GM18861 (cell line): ENCODE results near the gene PTPRT.
"Not testable (repeated sequence)": the region's sequence is repeated elsewhere in the genome, so short reads cannot be mapped to it uniquely, and the experiment has no call there.

Experiments
- ATAC-seq: cut with Tn5 transposase; IDR thresholded peaks from one replicate; pipeline ENCODE4 v1.9.1; 2021; ENCODE audit not compliant: unreplicated experiment

The PTPRT gene

DNA sequence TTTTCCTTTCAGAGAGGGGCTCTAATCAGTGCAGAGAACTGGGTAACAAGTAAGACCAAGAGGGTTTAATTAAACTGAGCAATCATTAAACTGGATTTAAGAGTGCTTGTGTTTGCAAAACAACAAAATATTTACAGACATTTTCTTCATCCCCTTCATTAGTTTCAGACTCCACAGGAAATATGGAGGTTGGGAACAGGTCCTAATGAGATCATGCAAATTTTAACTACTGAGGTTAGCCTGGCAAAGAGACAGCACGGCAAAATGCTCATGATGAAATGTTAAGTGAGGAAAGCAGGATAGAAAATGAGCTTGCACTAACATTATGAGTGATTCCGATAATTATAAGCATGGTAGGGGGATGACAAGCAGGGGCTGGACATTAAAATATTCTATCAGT is 268.9 kb downstream of the PTPRT start:
- ATAC-seq: no peak

DNA sequence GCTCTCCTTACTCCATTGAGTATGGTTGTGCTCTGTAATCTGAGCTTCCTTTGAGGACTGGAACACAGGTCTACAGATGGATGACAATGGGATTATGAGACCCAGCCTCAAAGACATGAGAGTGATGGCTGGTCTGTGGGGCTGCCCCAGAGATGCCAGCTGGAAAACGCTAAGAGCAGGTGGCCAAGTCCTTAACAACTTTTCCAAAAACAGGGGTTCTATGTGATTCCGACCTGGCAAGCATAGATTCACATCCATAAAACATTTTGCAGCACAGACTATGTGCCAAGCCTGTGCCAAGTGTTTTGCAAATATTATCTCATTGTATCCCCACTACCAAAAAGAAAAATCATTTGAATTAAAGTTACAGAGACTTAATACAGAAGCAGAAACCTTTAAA is 270.4 kb downstream of the PTPRT start:
- no peak for ATAC-seq

DNA sequence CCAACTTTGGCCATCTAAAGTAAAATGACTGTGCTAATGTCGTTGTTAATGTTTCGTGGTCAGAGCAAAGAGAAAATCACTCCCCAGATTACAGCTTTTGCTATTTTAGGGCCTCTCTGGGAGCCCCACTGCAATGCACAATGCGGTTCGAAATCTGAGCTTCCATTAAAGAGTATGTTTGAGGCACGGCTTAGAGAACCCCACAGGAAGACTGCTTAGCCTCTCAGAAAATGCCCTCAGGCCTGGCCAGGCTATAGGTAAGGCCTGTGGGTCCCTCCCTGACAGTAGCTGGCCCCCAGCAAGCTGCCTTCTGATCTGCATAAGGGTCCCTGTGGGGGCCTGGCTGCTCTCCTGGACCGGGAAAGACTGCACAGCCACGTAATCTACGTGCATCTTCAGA is 274.6 kb downstream of the PTPRT start:
- ATAC-seq: no peak

DNA sequence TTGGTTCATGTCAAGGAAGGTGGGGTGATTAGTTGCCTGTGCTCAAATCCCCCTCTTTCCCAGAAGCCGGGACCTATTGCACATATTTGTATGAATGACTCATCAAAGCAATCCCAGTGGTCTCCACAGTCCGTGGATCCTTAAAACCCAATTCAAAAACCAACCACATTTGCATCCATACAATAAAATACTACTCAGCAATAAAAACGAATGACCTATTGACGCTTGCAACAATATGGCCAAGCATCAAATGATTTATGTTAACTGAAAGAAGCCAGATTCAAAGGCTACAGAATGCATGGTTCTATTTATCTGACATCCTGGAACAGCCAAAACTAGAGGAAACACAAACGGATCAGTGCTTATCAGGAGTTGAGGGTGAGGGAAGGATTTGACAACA is 275.4 kb downstream of the PTPRT start:
- no peak for ATAC-seq

DNA sequence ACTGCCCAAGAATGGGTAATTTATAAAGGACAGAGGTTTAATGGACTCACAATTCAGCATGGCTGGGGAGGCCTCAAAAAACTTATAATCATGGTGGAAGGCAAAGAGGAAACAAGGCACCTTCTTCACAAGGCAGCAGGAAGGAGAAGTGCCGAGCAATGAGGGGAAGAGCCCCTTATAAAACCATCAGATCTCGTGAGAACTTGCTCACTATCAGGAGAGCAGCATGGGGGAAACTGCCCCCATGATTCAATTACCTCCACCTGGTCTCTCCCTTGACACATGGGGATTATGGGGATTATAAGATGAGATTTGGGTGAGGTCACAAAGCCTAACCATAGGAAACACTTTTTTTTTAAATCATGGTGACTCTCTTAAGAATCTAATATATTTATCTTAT is 278.9 kb downstream of the PTPRT start:
- not testable (repeated sequence) for ATAC-seq

DNA sequence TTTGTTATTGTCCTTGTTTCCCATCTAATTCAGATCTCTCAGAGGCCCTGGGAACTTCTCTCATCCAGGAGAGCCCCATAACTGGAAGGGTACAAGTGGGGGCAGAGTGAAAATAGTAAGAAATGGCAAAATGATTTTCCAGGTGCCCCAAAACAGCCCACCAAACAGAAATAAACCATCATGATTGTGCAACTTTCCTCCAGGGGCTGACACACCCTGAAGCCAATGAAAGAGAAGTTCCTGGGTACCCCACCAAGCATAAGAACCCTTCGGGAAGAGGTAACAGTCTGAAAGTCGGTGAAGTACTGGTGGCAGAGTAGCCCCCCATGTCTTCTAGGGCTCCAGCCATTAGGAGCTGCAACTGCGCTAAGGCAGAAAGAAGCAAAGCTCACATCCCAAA is 282.0 kb downstream of the PTPRT start:
- ATAC-seq: no peak

DNA sequence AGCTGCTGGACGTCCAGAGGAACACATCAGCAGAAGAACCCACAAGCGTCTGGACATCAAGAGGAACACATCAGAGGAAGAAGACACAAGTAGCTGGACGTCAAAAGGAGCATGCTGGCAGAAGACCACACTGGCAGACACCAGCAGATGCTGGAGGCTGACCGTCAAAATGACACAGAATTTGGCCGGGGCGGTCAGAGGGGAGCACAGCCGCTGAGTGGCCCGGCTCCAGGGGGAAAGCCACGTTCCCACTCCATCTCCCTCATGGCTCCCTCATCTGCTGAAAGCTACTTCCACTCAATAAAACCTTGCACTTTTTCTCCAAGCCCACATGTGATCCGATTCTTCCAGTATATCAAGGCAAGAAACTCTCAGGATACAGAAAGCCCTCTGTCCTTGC is 283.6 kb downstream of the PTPRT start:
- ATAC-seq: no peak

DNA sequence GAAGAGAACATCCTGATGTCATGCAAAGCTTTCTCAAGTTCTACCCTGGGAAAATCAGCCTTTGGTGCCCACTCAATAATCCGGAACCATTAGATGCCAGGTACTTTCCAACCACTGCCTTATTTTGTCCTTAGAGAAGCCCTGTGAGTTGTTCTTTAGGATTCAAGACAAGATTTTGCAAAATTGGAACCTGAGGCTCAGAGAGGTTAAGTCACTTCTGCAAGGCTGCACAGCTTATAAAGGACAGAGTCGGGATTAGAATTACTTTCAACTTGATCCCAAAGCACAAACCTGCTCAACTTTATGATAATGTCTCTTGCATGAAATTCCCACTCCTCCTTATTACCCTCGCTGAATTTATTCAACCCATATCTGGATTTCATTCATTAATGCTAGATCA is 287.2 kb downstream of the PTPRT start:
- no peak for ATAC-seq

DNA sequence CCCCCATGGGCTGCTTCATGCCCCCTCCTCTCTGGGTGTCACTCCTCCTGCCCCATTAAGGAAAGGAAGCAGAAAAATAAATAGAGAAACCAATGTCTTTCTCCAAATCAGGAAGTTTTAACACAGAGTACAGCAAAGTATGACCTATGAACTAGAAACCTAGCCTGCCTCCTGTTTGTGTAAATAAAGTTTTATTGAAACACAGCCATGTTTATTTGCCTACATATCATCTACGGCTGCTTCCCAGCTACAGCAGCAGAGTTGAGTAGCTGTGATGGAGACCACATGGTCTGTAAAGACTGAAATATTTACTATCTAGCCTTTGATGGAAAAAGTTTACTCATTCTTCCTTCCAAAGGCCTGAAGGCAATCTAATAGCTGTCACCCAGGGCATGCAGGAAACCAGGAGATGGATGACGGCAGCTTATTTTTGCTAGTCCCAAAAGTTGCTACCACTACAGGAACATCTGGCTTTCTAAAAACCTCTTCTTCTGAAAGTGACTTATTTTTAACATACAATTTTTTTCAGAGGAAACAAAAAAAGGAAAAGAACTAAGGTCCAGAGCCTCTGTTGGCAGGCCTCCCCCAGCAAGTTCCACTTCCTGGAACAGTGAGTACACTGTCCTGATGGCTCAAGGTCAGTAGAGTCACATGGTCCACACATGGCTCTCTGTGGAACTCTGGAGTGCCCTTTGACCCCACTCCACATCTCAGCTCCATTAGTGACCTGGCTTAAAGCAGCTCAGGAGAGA is 287.8 kb downstream of the PTPRT start:
- ATAC-seq: no peak

DNA sequence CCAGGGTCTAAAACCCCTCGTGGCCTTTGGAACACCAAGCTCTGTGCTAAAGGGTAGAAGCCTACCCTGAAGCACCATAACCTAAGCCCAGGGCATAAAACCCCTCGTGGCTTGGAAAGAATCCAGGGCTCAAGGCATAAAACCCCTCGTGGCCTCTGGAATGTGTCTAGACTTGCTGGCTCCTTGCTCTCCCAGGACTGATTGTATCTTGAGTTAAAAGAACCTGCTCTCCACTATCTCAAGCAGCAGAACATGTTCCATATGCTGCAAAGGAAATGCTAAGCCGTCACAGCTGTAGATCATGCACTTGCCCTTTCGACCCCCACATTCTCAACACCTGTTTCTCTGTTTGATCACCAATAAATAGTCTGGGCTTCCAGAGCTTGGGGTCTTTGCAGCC is 288.9 kb downstream of the PTPRT start:
- not testable (repeated sequence) for ATAC-seq

DNA sequence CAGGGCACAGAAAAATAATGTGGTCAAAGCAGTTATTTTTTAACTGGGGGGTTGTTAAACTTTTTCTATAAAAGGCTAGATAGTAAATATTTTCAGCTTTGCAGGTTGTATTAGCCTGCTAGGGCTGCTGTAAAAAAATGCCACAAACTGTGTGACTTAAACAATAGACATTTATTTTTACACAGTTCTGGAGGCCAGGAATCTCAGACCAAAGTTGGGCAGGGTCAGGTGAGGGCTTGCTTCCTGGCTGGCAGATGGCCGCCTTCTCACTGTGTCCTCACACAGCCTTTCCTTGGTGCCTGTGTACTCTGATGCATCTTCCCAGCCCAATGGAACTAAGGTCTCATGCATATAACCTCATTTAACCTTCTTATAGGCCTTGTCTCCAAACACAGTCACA is 294.7 kb downstream of the PTPRT start:
- ATAC-seq: no peak

DNA sequence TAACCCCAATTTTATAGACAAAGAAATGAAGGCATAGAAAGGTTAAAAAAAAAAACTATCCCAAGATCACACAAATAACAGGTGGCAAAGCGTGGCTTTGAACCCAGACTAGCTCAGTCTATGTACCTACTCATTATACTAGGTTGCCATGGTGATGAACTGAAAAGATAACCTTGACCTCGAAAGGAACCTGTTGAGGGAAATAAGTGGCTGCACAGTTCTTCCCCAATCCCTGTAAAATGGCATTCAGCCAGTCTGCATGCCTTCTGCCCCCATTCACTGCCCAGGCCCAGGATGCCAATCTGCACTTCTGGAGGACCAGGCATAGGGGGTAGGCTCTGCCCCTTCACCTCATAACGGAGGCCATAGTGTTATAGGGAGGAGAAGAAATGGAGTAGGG is 295.2 kb downstream of the PTPRT start:
- ATAC-seq: no peak

DNA sequence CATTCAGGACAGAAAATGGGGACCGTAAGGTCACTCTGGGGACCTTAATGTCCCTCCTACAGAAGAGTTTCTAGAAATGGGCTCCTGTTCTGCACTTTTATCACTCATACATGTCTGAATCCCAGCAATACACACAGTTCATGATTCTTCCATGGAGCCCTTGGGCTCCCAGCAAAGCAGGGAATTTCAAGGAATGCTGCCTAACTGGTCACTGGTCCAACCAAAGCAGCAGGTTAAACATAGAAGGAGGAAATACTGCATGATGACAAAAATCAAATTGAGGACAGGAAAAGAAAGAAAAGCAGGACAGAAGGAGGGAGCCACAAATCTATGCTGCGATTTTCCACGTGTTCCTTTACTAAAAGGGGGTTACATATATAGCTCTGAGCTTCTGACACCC is 300.2 kb downstream of the PTPRT start:
- no peak for ATAC-seq

DNA sequence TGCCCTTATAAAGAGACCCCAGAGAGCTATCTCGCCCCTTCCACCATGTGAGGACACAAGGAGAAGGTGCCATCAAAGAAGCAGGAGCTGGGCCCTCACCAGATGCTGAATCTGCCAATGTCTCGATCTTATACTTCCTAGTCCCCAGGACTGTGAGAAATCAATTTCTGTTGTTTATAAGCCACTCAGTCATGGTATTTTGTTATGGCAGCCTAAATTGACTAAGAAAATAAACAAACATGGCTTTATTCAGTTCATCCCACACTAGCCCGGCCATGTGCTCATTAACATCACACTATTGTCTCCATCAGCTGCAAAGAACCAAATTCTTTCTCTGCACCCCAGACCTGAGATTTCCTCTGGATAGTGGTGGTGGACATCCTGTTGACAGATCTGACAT is 302.4 kb downstream of the PTPRT start:
- no peak for ATAC-seq

DNA sequence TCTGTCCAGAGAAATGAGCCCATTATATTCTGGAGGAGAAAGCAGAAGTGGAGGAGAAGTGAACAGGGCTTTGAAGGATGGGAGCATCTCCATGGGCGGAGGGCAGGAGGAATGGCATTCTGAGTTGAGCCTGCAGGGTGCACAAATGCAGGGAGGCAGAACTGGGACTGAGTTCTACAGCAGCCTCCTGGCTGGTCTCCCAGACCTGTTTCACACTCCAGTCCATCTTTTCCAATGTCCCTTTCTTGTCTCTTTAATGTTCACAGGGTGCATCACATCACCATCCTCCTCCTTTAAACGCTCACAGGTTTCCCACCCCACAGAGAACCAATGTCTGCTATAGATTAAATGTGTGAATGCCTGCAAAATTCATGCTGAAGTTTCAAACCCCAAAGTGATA is 302.9 kb downstream of the PTPRT start:
- no peak for ATAC-seq

DNA sequence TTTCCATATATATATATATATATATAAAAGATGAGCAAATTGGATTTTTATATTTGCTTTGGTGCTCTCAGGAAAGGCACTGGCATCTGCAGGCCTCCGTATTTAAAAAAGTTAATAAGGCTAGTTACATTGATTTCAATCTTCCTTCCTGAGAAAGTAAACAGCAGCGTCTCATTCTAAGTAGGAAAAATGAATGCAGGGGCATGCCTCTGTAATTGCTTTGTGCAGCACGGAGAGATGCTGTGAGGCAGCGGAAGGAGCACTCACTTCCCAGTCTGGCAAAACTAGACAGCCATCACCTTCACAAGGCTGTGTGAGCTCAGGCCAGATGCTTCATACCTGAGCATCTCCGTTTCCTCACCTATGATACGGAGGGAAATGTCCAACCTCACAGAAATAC is 303.7 kb downstream of the PTPRT start:
- ATAC-seq: no peak

DNA sequence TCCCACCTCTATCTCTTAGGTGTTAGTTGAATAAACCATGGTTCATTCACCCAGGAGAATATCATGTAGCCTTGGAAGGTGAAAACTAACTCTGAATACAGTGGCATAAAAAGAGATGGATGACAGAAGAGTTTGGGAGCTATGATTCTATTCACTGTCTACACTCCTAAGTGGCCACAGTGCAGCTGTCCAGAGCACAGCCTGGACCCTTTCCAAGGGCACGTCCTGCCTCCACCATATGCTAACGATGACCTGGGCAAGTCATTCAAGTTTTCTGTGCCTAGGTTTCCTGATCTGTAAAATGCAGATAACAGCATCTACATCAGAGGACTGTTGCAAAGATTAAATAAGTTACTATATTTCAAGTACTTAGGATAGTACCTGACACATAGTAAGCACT is 314.1 kb downstream of the PTPRT start:
- no peak for ATAC-seq

DNA sequence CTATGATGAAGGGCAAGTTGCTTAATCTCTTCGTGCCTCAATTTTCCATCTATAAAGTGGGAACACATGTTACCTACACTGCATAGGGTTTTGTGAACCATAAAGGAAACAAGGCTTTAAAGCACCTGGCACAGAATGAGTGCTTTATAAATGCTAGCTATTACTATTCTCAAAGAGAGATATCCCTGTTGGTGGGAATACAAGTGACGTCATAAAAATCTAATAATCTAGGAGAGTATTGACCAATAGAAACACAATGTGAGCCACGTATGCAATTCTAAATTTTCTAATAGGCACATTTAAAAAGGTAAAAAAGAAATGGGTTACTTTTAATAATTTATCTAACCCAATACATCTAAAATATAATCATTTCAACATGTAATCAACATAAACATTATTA is 316.4 kb downstream of the PTPRT start:
- no peak for ATAC-seq

DNA sequence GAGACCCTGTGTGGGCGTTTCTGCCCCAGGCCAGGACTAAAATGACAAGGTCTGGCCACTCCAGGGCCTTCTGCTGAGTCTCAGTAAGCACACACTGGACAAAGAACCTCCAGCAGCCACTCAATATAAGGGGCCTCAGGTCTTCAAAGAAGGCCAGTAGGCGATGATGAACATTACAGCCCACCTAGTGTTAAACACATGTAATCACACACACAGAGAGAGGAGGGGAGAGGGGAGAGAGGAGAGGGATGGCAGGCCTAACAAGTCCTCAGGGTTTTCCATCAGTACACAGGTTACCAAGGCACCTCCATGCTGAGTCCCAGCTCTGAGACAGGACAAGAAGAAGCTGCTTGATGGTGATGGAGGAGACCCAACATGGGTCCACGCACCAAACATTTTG is 325.6 kb downstream of the PTPRT start:
- ATAC-seq: no peak

DNA sequence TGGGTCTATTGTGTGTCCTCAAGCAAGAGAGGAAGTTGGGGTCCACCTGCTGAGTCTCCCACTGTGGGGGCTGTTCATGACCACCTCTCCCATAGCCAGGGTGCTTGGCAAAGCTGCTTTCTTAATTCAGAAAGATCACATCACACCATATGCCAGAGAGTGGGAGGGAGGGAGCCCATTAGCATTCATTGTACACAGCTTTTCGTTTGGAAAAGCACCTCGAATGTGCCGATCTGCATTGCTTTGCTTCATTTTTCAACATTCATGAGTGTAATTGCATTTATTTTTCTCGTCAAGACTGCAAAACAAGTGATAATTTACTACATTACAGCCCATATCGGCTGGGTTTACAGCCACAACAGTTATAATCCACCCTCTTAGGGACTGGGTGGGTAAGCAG is 327.3 kb downstream of the PTPRT start:
- ATAC-seq: no peak

DNA sequence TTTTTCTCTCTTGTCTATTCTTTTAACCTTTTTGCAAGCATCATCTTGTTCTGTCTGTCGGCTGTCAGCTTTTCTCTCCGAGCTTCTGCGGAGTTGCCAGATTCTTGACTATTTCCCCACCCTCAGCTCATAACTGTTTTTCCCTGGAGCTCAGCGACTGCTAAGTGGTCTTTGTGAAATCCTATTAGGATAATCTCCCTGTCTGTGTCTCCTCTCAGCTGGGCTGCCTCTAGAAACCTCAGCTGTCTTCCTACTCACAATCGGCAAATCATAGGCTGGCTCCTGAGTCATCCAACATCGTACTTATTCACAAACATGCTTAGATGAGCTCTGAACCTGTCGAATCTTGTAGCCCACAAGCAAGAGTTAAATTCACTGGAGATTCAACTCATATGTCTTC is 332.3 kb downstream of the PTPRT start:
- ATAC-seq: no peak

DNA sequence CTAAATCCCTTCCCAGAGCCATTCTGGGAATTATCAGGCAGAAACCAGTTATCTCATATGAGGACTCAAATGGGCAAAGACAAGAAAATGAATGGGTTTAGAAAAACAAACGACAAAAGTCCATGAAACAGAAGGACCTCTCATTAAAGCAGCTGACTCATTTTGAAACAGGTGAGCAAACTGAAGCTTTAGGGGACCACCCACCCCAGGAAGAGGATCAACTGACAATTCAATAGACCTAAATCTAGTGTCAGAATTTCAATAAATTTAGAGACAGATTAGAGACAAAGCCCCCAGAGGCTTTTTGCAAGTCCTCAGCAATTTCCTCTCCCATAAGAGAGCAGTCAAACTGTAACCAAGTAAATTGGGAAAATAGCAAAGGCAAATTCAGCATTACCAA is 333.8 kb downstream of the PTPRT start:
- no peak for ATAC-seq

DNA sequence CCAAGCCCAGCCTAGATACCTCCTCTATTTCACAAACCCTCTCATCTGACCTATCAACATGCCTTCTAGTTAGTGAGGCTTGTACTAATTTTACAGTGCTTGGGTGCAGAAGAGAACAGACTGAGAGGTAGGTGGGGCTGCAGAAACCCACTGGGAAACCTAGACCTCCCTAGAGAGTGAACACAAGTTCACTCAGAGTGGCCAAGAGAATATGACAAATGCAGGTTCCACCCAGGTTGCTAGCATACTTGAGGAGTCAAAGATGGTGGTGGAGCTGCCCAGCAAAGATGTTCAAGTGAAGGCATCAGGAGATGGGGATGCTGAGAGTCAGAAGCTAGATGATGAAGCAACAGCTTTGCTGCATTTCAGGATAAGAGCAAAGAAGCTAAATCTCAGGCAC is 337.0 kb downstream of the PTPRT start:
- ATAC-seq: no peak
